Transverse colon (tissue), 4 donors: ENCODE measurements around the gene ENTPD8. TPM values are rescaled to one million over a fixed set of nuclear protein-coding genes. Genes with fewer than 3 reads are reported as not detected.

ENCODE experiments used
- DNase-seq: peaks from one replicate; pipeline ENCODE4 v3.0.0-alpha.2; 2019
- H3K27ac ChIP-seq, 4 donors: fragments of 200-600 bp; sonication (generic); 2 replicates each; pipeline ENCODE4 v1.5.1; 2016 to 2018; ENCODE audit warnings: inconsistent platforms in 4 of 4
- H3K27me3 ChIP-seq: fragments of 200-600 bp; sonication (generic); 2 replicates; pipeline ENCODE4 v1.5.1; 2017; ENCODE audit warnings: inconsistent platforms
- H3K36me3 ChIP-seq, 4 donors: fragments of 200-600 bp; sonication (generic); 2 replicates each; pipeline ENCODE4 v1.5.1; 2017 to 2019; ENCODE audit warnings: inconsistent platforms in 4 of 4
- H3K4me1 ChIP-seq, 4 donors: fragments of 200-600 bp; sonication (generic); 2 replicates each; pipeline ENCODE4 v1.5.1; 2017 to 2020; ENCODE audit warnings: inconsistent platforms in 4 of 4
- H3K4me3 ChIP-seq, 4 donors: fragments of 200-600 bp; sonication (generic); 1 replicate in 1 of 4; 2 replicates in 3 of 4; pipeline versions ENCODE4 v1.5.1 to v1.6.1; 2017 to 2019; ENCODE audit warnings: inconsistent platforms in 4 of 4
- H3K9me3 ChIP-seq, 2 donors: fragments of 200-600 bp; sonication (generic); 2 replicates each; pipeline ENCODE4 v1.5.1; 2017 to 2019; ENCODE audit warnings: inconsistent platforms in 2 of 2
- EP300 ChIP-seq: sonication (generic); formaldehyde crosslinking; IDR thresholded peaks from one replicate; pipeline ENCODE4 v1.6.1; 2017; ENCODE audit warnings: antibody characterized with exemption, low read depth
- POLR2A ChIP-seq: fragments of 450-650 bp; IDR thresholded peaks from one replicate; pipeline ENCODE4 v1.6.1; 2016; ENCODE audit warnings: antibody characterized with exemption, mild to moderate bottlenecking, moderate library complexity
- POLR2AphosphoS5 ChIP-seq, 3 donors: sonication (generic); formaldehyde crosslinking; IDR thresholded peaks; one replicate each; pipeline ENCODE4 v1.6.1; 2016; ENCODE audit warnings: antibody characterized with exemption in 3 of 3
- WGBS, 2 donors: methylation state at CpG; one replicate each; pipeline ENCODE4 v1.1.5; 2018; ENCODE audit warnings: low coverage in 1 of 2; 5-methylcytosine and 5-hydroxymethylcytosine counted together
- in situ Hi-C, 4 donors: fragments of 200-750 bp; cut with MboI; loops; one replicate each; pipeline versions ENCODE4 v1.15.0 to v1.15.1; 2017; ENCODE audit warnings: low sequenced_read_pairs in 3 of 4, low pct_ligation_motif_present in 1 of 4, low pct_unique_long_range_greater_than_20kb in 1 of 4
- intact Hi-C: fragments of 100-400 bp; cut with DNase I; formaldehyde crosslinking; loops from one replicate; pipeline ENCODE4 v1.15.1; 2023; ENCODE audit warnings: low total_unique reads
- total RNA-seq, 4 donors: library from RNA; depleted of rRNA; stranded (reverse); fragments of >200 nt; gene quantifications; one replicate each; pipeline ENCODE4 v1.1.0, GENCODE V29; 2016
- TF ChIP-seq, protein P1 (sequence below), 5 experiments: fragments of 200-600 bp in 3 of 5; fragments of 450-650 bp in 2 of 5; sonication (generic) in 3 of 5; IDR thresholded peaks; 1 replicate in 2 of 5; 2 replicates in 3 of 5; pipeline ENCODE4 v1.5.1; 2016 to 2017; ENCODE audit warnings: antibody characterized with exemption in 5 of 5, inconsistent platforms in 3 of 5, mild to moderate bottlenecking in 2 of 5, moderate library complexity in 1 of 5

Gene ENTPD8
- total RNA-seq, 4 donors from 2014 or later: 20.7 to 109 (median 63.8) TPM

DNA sequence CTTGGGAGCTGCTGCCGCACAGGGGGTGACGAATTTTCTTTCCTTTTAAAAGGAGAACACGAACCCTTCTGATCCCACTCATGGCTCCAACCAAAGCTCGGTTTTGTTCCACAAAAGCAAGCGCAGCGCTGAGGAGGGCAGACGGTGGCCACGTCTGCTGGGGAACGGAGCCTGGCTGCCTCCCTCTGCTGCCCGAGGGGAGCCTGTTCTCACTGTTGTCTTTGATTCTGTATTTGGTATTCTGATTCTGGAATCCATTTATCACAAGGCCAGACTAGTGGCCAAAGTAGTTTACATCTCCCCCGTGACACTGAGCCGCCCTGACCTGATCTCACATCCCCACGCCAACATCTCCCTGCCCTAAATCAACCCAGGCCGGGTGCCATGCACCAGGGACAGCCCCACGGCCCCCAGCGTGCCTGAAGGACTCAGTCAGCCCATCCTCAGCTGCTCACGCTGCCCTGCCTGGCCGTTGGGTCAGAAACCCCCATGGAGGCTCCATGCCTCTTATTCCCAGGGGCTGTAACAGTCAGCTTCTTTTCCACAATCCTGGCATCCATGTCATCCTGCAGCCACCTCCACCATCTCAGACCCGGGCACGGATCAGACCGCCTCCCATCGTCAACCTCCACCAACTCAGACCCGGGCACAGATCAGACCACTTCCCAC lies 24.7 kb upstream of the ENTPD8 start:
- 83 to 87% methylated on average over 10 to 23 of the region's 23 CpGs for WGBS, 2 donors
- Histone ChIP-seq H3K27ac (no peak overlapping the region), H3K27me3 (no peaks in the 10 kb centered on the region)

DNA sequence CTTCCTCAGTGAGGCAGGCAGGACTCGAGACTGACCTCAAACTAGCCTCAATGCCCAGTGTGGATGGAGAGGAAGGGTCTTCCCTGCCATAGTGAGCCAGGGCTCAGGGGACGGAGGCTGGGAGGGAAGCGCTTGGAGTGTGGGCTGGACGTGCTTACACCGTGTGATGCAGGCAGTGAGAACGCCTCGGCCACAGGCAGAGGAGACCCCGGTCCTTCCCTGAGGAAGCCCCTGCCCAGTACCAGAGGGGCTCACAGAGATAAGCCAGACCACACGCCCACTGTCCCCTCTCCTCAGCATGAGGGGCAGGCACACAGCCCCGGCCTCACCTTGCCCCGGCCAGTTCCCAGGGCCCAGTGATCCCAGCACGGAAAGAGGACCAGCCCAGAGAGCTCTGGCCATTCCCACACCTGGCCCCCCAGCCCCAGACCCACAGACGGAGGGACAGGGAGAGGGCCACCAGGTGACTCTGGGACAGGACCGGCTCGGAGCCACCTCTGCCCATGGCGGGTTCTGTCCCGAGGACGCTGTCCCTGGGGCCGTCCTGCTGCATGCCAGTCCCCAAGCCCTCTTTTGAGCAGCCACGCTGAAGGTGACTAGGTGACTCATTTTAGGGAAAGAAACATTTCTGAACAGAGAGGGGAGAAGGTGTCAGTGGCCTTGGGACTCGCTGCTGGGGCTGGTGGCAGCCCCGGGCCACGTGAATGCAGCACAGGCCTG lies 24.0 kb upstream of the ENTPD8 start:
- WGBS, 2 donors: 88 to 94% methylated on average over 5 to 15 of the region's 23 CpGs
- TF ChIP-seq, protein P1, sequence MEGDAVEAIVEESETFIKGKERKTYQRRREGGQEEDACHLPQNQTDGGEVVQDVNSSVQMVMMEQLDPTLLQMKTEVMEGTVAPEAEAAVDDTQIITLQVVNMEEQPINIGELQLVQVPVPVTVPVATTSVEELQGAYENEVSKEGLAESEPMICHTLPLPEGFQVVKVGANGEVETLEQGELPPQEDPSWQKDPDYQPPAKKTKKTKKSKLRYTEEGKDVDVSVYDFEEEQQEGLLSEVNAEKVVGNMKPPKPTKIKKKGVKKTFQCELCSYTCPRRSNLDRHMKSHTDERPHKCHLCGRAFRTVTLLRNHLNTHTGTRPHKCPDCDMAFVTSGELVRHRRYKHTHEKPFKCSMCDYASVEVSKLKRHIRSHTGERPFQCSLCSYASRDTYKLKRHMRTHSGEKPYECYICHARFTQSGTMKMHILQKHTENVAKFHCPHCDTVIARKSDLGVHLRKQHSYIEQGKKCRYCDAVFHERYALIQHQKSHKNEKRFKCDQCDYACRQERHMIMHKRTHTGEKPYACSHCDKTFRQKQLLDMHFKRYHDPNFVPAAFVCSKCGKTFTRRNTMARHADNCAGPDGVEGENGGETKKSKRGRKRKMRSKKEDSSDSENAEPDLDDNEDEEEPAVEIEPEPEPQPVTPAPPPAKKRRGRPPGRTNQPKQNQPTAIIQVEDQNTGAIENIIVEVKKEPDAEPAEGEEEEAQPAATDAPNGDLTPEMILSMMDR (IDR thresholded peaks at IDR 0.05): no peak
- no peak for TF ChIP-seq POLR2AphosphoS5 (IDR thresholded peaks at IDR 0.05)
- no peak for TF ChIP-seq EP300
- TF ChIP-seq POLR2A: no peak

More for the DNA sequence above, 24.7 kb upstream of the ENTPD8 start:
- no peaks in the 10 kb centered on the region for H3K36me3 ChIP-seq
- H3K4me3 ChIP-seq: no peak overlapping the region
- TF ChIP-seq POLR2AphosphoS5 (IDR thresholded peaks at IDR 0.05) (no peak), EP300 (no peak), POLR2A (no peak)
- TF ChIP-seq, protein P1 (IDR thresholded peaks at IDR 0.05): no peak
- H3K9me3 ChIP-seq: no peaks in the 10 kb centered on the region
- no peaks in the 10 kb centered on the region for H3K4me1 ChIP-seq
- DNase-seq: no peak
- intact Hi-C loops: no loop called here
- in situ Hi-C loops: no loop called here

DNA sequence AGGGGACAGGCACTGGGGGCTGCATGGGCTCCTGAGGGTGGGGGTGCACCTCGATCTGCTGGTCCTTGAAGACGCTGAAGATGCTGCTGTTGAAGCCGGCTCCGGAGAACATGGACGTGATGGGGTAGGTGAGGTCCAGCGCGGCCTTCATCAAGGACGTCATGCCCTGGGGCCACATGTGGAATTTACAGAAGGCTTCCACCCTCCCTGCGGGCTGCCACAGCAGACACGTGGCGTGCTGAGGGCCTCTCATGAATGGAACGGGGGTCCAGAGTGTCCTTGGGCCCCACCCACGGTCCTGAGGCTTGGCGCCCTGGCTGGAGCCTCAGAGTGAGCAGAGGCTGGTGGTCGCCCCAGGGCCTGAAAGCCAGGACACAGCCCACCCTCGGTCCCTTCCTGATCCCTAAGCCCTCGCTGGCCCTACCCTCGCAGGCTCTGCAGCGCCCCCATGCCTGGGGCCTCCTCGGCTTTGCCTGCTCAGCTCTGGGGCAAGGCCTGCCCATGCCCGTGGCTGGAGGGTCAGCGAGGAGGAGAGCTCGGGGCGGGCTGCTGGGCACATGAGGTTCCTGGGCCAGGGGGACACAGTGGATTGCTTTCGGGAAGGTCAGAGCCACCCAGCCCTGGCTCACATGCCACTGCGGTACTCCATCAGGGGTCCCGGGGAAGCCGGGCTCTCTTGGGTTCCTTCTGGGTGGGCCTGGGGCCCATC lies 23.3 kb upstream of the ENTPD8 start:
- H3K27ac ChIP-seq: no peak overlapping the region
- no peaks in the 10 kb centered on the region for H3K27me3 ChIP-seq
- H3K9me3 ChIP-seq: no peaks in the 10 kb centered on the region
- intact Hi-C loops: no loop called here
- in situ Hi-C loops: no loop called here
- H3K4me1 ChIP-seq: peaks cover 4 to 7% (median 6%) of the 10 kb centered on the region in 4 donors
- no peak for TF ChIP-seq POLR2A
- TF ChIP-seq, protein P1 (IDR thresholded peaks at IDR 0.05): no peak
- no peak for TF ChIP-seq POLR2AphosphoS5 (IDR thresholded peaks at IDR 0.05)
- no peak for TF ChIP-seq EP300
- WGBS, 2 donors: 92% methylated on average over 22 of the region's 28 CpGs; no CpG with 5 or more reads in 1 of the 2 donors
- DNase-seq: no peak
- H3K4me3 ChIP-seq: no peak overlapping the region
- no peaks in the 10 kb centered on the region for H3K36me3 ChIP-seq

More for the DNA sequence above, 24.0 kb upstream of the ENTPD8 start:
- intact Hi-C loops: no loop called here
- Histone ChIP-seq H3K4me1 (peaks cover 0 to under 1% (median 0%) of the 10 kb centered on the region in 4 donors), H3K27ac (no peak overlapping the region), H3K4me3 (no peak overlapping the region), H3K36me3 (no peaks in the 10 kb centered on the region), H3K27me3 (no peaks in the 10 kb centered on the region), H3K9me3 (no peaks in the 10 kb centered on the region)
- in situ Hi-C loops: no loop called here
- no peak for DNase-seq

DNA sequence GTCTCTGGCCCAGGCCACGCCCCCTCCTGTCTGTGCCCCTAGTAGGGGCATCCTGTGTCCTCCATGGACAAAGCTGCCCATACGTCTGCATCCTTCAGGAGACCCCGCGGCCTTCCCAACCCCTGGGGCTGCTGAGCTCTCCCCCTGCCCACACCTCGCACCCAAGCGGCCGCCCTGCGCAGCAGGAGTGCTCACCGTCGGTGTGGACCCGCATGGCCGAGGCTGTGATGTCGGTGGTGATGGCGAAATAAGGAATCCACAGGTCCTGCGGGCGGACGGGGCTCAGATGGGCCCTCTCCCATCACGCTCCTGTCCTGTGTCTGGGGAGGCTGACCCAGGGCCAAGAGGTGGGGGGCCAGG lies 22.8 kb upstream of the ENTPD8 start:
- no peak overlapping the region for H3K4me3 ChIP-seq
- no peak overlapping the region for H3K27ac ChIP-seq
- 97% methylated on average over 15 of the region's 18 CpGs; no CpG with 5 or more reads in 1 of the 2 donors for WGBS, 2 donors
- peaks cover 5 to 9% (median 7%) of the 10 kb centered on the region in 4 donors for H3K4me1 ChIP-seq
- intact Hi-C loops (no loop called here), in situ Hi-C loops (no loop called here)
- no peaks in the 10 kb centered on the region for H3K9me3 ChIP-seq
- TF ChIP-seq, protein P1 (IDR thresholded peaks at IDR 0.05): no peak
- TF ChIP-seq POLR2AphosphoS5 (IDR thresholded peaks at IDR 0.05): no peak
- no peak for DNase-seq
- H3K36me3 ChIP-seq: no peaks in the 10 kb centered on the region
- no peaks in the 10 kb centered on the region for H3K27me3 ChIP-seq
